GM21447 (cell line): ENCODE data around the gene NAALADL2.

ENCODE experiments used
- ATAC-seq: cut with Tn5 transposase; IDR thresholded peaks from one replicate; pipeline ENCODE4 v1.9.1; 2021; ENCODE audit not compliant: unreplicated experiment

The NAALADL2 gene

GRCh38 chr3:174859114-174859735 is at the start of gene NAALADL2:
NAALADL2 (plus strand) TSS chr3:174859334.
- ATAC-seq, result no peak

- no peak for ATAC-seq
These were observed 48.9 kb upstream of the NAALADL2 start for GRCh38 chr3:174810254-174810653.

- ATAC-seq, result no peak
These were observed 46.8 kb upstream of the NAALADL2 start for GRCh38 chr3:174812172-174812862.

- no peak for ATAC-seq
These were observed 43.4 kb upstream of the NAALADL2 start for GRCh38 chr3:174815750-174816149.

GRCh38 chr3:174820885-174821284 is 38.2 kb upstream of the NAALADL2 start:
- no peak for ATAC-seq

GRCh38 chr3:174821477-174821876 is 37.7 kb upstream of the NAALADL2 start:
- ATAC-seq, result no peak

GRCh38 chr3:174822320-174822719 is 36.8 kb upstream of the NAALADL2 start:
- no peak for ATAC-seq

GRCh38 chr3:174826069-174826468 is 33.1 kb upstream of the NAALADL2 start:
- ATAC-seq, result no peak

- no peak for ATAC-seq
These were observed 14.4 kb upstream of the NAALADL2 start for GRCh38 chr3:174844746-174845145.

- no peak for ATAC-seq
These were observed 13.1 kb upstream of the NAALADL2 start for GRCh38 chr3:174846055-174846454.

GRCh38 chr3:174854987-174855386 is 4.1 kb upstream of the NAALADL2 start:
- no peak for ATAC-seq

- ATAC-seq, result no peak
These were observed 1.8 kb upstream of the NAALADL2 start for GRCh38 chr3:174857301-174857700.

- no peak for ATAC-seq
These were observed 781 bp upstream of the NAALADL2 start for GRCh38 chr3:174858353-174858752.

- ATAC-seq, result no peak
These were observed 622 bp downstream of the NAALADL2 start for GRCh38 chr3:174859756-174860155.

GRCh38 chr3:174862101-174862500 is 3.0 kb downstream of the NAALADL2 start:
- ATAC-seq, result no peak

GRCh38 chr3:174862666-174863065 is 3.5 kb downstream of the NAALADL2 start:
- ATAC-seq, result no peak

GRCh38 chr3:174863488-174863887 is 4.4 kb downstream of the NAALADL2 start:
- no peak for ATAC-seq

- ATAC-seq, result no peak
These were observed 10.3 kb downstream of the NAALADL2 start for GRCh38 chr3:174869448-174869847.

GRCh38 chr3:174873832-174874657 is 14.9 kb downstream of the NAALADL2 start:
- no peak for ATAC-seq

GRCh38 chr3:174882789-174883188 is 23.7 kb downstream of the NAALADL2 start:
- ATAC-seq, result no peak

- ATAC-seq, result no peak
These were observed 24.9 kb downstream of the NAALADL2 start for GRCh38 chr3:174883881-174884675.
